H9 (cell line): ENCODE data around the gene ALKAL2. TPM values are rescaled to one million over a fixed set of nuclear protein-coding genes. Genes with fewer than 3 reads are reported as not detected.

Experiments used
- DNase-seq: peaks from one replicate; pipeline ENCODE4 v3.0.0-alpha.2; 2017
- H2AFZ ChIP-seq: one replicate; pipeline ENCODE4 v1.6.1; 2013; ENCODE audit warnings: mild to moderate bottlenecking, low read length, control low read depth, moderate library complexity
- H2AK5ac ChIP-seq: 2 replicates; pipeline ENCODE4 v1.6.1; 2013; ENCODE audit warnings: low read length, control low read depth, mixed read lengths; ENCODE audit not compliant: insufficient read length
- H2BK120ac ChIP-seq: one replicate; pipeline ENCODE4 v1.6.1; 2013; ENCODE audit warnings: low read depth, mild to moderate bottlenecking, low read length, control low read depth, inconsistent platforms; ENCODE audit not compliant: poor library complexity, severe bottlenecking
- H2BK12ac ChIP-seq: 2 replicates; pipeline ENCODE4 v1.6.1; 2013; ENCODE audit warnings: low read length, control low read depth, mixed read lengths, low read depth; ENCODE audit not compliant: insufficient read length
- H2BK15ac ChIP-seq: 2 replicates; pipeline ENCODE4 v1.6.1; 2013; ENCODE audit warnings: low read depth, low read length, control low read depth
- H2BK20ac ChIP-seq: one replicate; pipeline ENCODE4 v1.6.1; 2013; ENCODE audit warnings: low read depth, mild to moderate bottlenecking, low read length, control low read depth, inconsistent platforms; ENCODE audit not compliant: poor library complexity, severe bottlenecking
- H2BK5ac ChIP-seq: 2 replicates; pipeline ENCODE4 v1.6.1; 2013; ENCODE audit warnings: low read length, control low read depth, mixed read lengths; ENCODE audit not compliant: insufficient read length
- H3K14ac ChIP-seq: 2 replicates; pipeline ENCODE4 v1.6.1; 2013; ENCODE audit warnings: low read length, control low read depth; ENCODE audit not compliant: insufficient read depth
- H3K18ac ChIP-seq: 2 replicates; pipeline ENCODE4 v1.6.1; 2013; ENCODE audit warnings: low read depth, mild to moderate bottlenecking, mixed read lengths, low read length, control low read depth; ENCODE audit not compliant: insufficient read length
- H3K23ac ChIP-seq: 2 replicates; pipeline ENCODE4 v1.6.1; 2013; ENCODE audit warnings: low read length, control low read depth, mixed read lengths, low read depth; ENCODE audit not compliant: insufficient read length
- H3K23me2 ChIP-seq: 2 replicates; pipeline ENCODE4 v1.6.1; 2013; ENCODE audit warnings: low read depth, mild to moderate bottlenecking, mixed read lengths, low read length, control low read depth; ENCODE audit not compliant: insufficient read length, poor library complexity, severe bottlenecking
- H3K27ac ChIP-seq: 2 replicates; pipeline ENCODE4 v1.5.1; 2013; ENCODE audit warnings: low read length, control low read depth, mixed read lengths, low read depth; ENCODE audit not compliant: insufficient read length
- H3K27me3 ChIP-seq: 2 replicates; pipeline ENCODE4 v1.6.1; 2013; ENCODE audit warnings: low read length, control low read depth, inconsistent platforms; ENCODE audit not compliant: insufficient read depth
- H3K4ac ChIP-seq: 2 replicates; pipeline ENCODE4 v1.6.1; 2013; ENCODE audit warnings: low read depth, mild to moderate bottlenecking, control low read depth, inconsistent platforms, low read length, moderate library complexity
- H3K4me1 ChIP-seq: 2 replicates; pipeline ENCODE4 v1.6.1; 2013; ENCODE audit warnings: low read length, control low read depth, inconsistent platforms; ENCODE audit not compliant: insufficient read depth
- H3K4me2 ChIP-seq: 2 replicates; pipeline ENCODE4 v1.6.1; 2013; ENCODE audit warnings: low read length, control low read depth, mixed read lengths; ENCODE audit not compliant: insufficient read length, insufficient read depth
- H3K56ac ChIP-seq: 2 replicates; pipeline ENCODE4 v1.6.1; 2013; ENCODE audit warnings: low read depth, mild to moderate bottlenecking, mixed read lengths, low read length, control low read depth; ENCODE audit not compliant: insufficient read length
- H3K79me1 ChIP-seq: 2 replicates; pipeline ENCODE4 v1.6.1; 2013; ENCODE audit warnings: low read depth, mild to moderate bottlenecking, moderate library complexity, low read length, control low read depth, inconsistent platforms; ENCODE audit not compliant: insufficient read depth, poor library complexity, severe bottlenecking
- H3K79me2 ChIP-seq: 2 replicates; pipeline ENCODE4 v1.6.1; 2013; ENCODE audit warnings: low read length, control low read depth, inconsistent platforms; ENCODE audit not compliant: insufficient read depth
- H3K9ac ChIP-seq: 2 replicates; pipeline ENCODE4 v1.6.1; 2013; ENCODE audit warnings: low read length, control low read depth, mixed read lengths; ENCODE audit not compliant: insufficient read length; ENCODE audit errors: extremely low read depth
- H3K9me3 ChIP-seq: one replicate; pipeline ENCODE4 v1.6.1; 2013; ENCODE audit warnings: low read depth, low read length, inconsistent platforms; ENCODE audit not compliant: control insufficient read depth
- H3T11ph ChIP-seq: one replicate; pipeline ENCODE4 v1.6.1; 2013; ENCODE audit warnings: mild to moderate bottlenecking, low read length, control low read depth, inconsistent platforms
- H4K20me1 ChIP-seq: one replicate; pipeline ENCODE4 v1.6.1; 2013; ENCODE audit not compliant: control insufficient read depth, insufficient read length, insufficient read depth
- H4K5ac ChIP-seq: 2 replicates; pipeline ENCODE4 v1.6.1; 2013; ENCODE audit warnings: low read depth, mild to moderate bottlenecking, mixed read lengths, low read length, control low read depth; ENCODE audit not compliant: insufficient read length
- H4K8ac ChIP-seq: replicated peaks from 2 replicates; pipeline ENCODE4 v1.6.1; 2013; ENCODE audit warnings: low read length, control low read depth, mixed read lengths, low read depth; ENCODE audit not compliant: insufficient read length
- H4K91ac ChIP-seq: 2 replicates; pipeline ENCODE4 v1.6.1; 2013; ENCODE audit warnings: low read depth, mild to moderate bottlenecking, moderate library complexity, mixed read lengths, low read length, control low read depth; ENCODE audit not compliant: insufficient read length
- H3K27ac Mint-ChIP-seq, 3 experiments: 2 replicates in 2 of 3; 3 replicates in 1 of 3; pipeline ENCODE4 v1.8.0; 2020 to 2021; ENCODE audit warnings: mixed read lengths in 3 of 3, mild to moderate bottlenecking in 1 of 3, moderate library complexity in 1 of 3
- H3K27me3 Mint-ChIP-seq: 2 replicates; pipeline ENCODE4 v1.8.0; 2021; ENCODE audit warnings: low read depth, mild to moderate bottlenecking, moderate library complexity, mixed read lengths
- H3K36me3 Mint-ChIP-seq, 3 experiments: 2 replicates in 2 of 3; 3 replicates in 1 of 3; pipeline ENCODE4 v1.8.0; 2020 to 2021; ENCODE audit warnings: low read depth in 3 of 3, mixed read lengths in 3 of 3; ENCODE audit not compliant: insufficient read depth in 1 of 3
- H3K4me1 Mint-ChIP-seq, 2 experiments: 2 replicates each; pipeline ENCODE4 v1.8.0; 2020; ENCODE audit warnings: mixed read lengths in 2 of 2
- H3K4me3 Mint-ChIP-seq, 2 experiments: 2 replicates in 1 of 2; 3 replicates in 1 of 2; pipeline ENCODE4 v1.8.0; 2020 to 2021; ENCODE audit warnings: mild to moderate bottlenecking in 2 of 2, mixed read lengths in 2 of 2, moderate library complexity in 1 of 2
- H3K9me3 Mint-ChIP-seq, 2 experiments: 2 replicates in 1 of 2; 3 replicates in 1 of 2; pipeline ENCODE4 v1.8.0; 2020; ENCODE audit warnings: mild to moderate bottlenecking in 2 of 2, mixed read lengths in 2 of 2, moderate library complexity in 1 of 2
- CTCF ChIP-seq: fragments of 200-600 bp; sonication (generic); conservative IDR thresholded peaks from 3 replicates; pipeline ENCODE4 v1.8.0; 2021; ENCODE audit warnings: antibody characterized with exemption, mild to moderate bottlenecking
- WGBS: extraction: QIAGEN DNeasy Blood & Tissue Kit; methylation state at CpG from one replicate; pipeline ENCODE4 v1.1.7; 2013; ENCODE audit warnings: missing lambda C conversion rate, low lambda C conversion rate, mixed read lengths; ENCODE audit not compliant: insufficient read length; ENCODE audit errors: extremely low coverage; 5-methylcytosine and 5-hydroxymethylcytosine counted together
- total RNA-seq: library from RNA; stranded (reverse); gene quantifications from 2 replicates; pipeline ENCODE4 v1.2.1, GENCODE V29; 2021

Gene ALKAL2
- total RNA-seq, 1 experiment from 2014 or later: 0.48 TPM

DNA sequence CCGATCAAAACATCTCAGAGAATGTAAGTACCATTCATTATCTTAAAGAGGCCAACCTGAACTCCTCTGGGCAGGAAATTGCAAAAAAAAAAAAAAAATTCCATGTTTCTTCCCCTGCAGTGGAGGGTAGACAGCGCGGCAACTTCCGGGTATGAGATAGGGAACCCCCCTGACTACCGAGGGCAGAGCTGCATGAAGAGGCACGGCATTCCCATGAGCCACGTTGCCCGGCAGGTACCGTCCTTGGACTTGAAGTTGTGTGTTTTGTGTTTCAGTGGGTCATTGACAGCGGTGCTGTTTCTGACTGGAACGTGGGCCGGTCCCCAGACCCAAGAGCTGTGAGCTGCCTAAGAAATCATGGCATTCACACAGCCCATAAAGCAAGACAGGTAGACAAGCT, 16.0 kb downstream of the ALKAL2 start:
- Histone ChIP-seq H3K27me3 (no peaks in the 10 kb centered on the region), H2BK5ac (no peak overlapping the region), H3K79me2 (peaks cover 51% of the 10 kb centered on the region), H3K56ac (no peak overlapping the region), H3K79me1 (peaks cover 20% of the 10 kb centered on the region), H3K9me3 (no peaks in the 10 kb centered on the region), H3K4me2 (no peak overlapping the region), H3K4me1 (no peaks in the 10 kb centered on the region), H3K23me2 (no peaks in the 10 kb centered on the region), H4K8ac (no peak overlapping the region), H3K27ac (no peak overlapping the region), H2AK5ac (no peak overlapping the region), H4K91ac (no peak overlapping the region), H3K14ac (no peak overlapping the region), H3K23ac (no peak overlapping the region), H2BK12ac (no peak overlapping the region), H4K5ac (no peak overlapping the region), H2BK20ac (no peak overlapping the region), H2AFZ (no peak overlapping the region), H4K20me1 (peaks cover 3% of the 10 kb centered on the region), H2BK15ac (no peak overlapping the region), H3K4ac (no peak overlapping the region), H3K18ac (no peak overlapping the region), H3K9ac (no peak overlapping the region), H2BK120ac (no peak overlapping the region), H3T11ph (no peak overlapping the region)
- Mint-ChIP-seq H3K36me3 (peaks cover 10 to 45% (median 37%) of the 10 kb centered on the region in 3 experiments), H3K4me3 (no peak overlapping the region), H3K4me1 (peaks cover 7 to 14% of the 10 kb centered on the region in 2 experiments), H3K9me3 (no peaks in the 10 kb centered on the region), H3K27ac (peak overlapping the region in 2 of 3 experiments; percentile 72 to 90; a peak in 2 of 7 replicates), H3K27me3 (no peaks in the 10 kb centered on the region)
- no CpG with 5 or more reads among the region's 12 CpGs for WGBS
- no peak for DNase-seq
- TF ChIP-seq CTCF: no peak
